IMR-90 (cell line): ENCODE measurements around the gene FARP1. TPM values are rescaled to one million over a fixed set of nuclear protein-coding genes. Genes with fewer than 3 reads are reported as not detected.

Source experiments
- ATAC-seq: fragments of 200-7000 bp; cut with Tn5 transposase; 2 replicates; pipeline ENCODE4 v1.9.1; 2020; ENCODE audit warnings: low read depth, mild to moderate bottlenecking, moderate library complexity
- BruUV-seq: library from RNA; stranded (reverse); fragments of 400-500 nt; replicated peaks from 2 replicates; lab custom pipeline; 2021; lab: Mats Ljungman, UMichigan
- CTCF ChIA-PET: fragments of 300-600 bp; formaldehyde crosslinking; extraction: SDS; loops from one replicate; lab custom pipeline; 2021; ENCODE audit warnings: antibody characterized with exemption; lab: Yijun Ruan, JAX
- POLR2A ChIA-PET: fragments of 300-600 bp; sonication (Branson Sonifier 250); formaldehyde crosslinking; loops from one replicate; lab custom pipeline; 2022; ENCODE audit warnings: antibody characterized with exemption; ENCODE audit not compliant: unreplicated experiment; lab: Charles Lee
- DNase-seq: peaks from one replicate; pipeline ENCODE4 v3.0.0; 2013
- H2AFZ ChIP-seq: replicated peaks from 2 replicates; pipeline ENCODE3; 2013; ENCODE audit warnings: low read length, mild to moderate bottlenecking; ENCODE audit not compliant: poor library complexity
- H2AK5ac ChIP-seq: 2 replicates; pipeline ENCODE4 v1.6.1; 2013; ENCODE audit warnings: low read depth, low read length, inconsistent platforms
- H2AK9ac ChIP-seq: replicated peaks from 2 replicates; pipeline ENCODE3; 2013; ENCODE audit warnings: mild to moderate bottlenecking, low read depth, low read length, moderate library complexity; ENCODE audit not compliant: poor library complexity
- H2BK120ac ChIP-seq: 2 replicates; pipeline ENCODE4 v1.6.1; 2013; ENCODE audit warnings: low read depth, low read length, inconsistent platforms
- H2BK15ac ChIP-seq: 3 replicates; pipeline ENCODE4 v1.6.1; 2013; ENCODE audit warnings: low read depth, low read length, inconsistent platforms
- H2BK20ac ChIP-seq: 2 replicates; pipeline ENCODE4 v1.6.1; 2013; ENCODE audit warnings: low read depth, mild to moderate bottlenecking, inconsistent platforms, low read length, moderate library complexity
- H2BK5ac ChIP-seq: 2 replicates; pipeline ENCODE4 v1.6.1; 2013; ENCODE audit warnings: mild to moderate bottlenecking, low read depth, low read length, inconsistent platforms; ENCODE audit not compliant: poor library complexity, severe bottlenecking
- H3K14ac ChIP-seq: replicated peaks from 2 replicates; pipeline ENCODE4 v1.6.1; 2013; ENCODE audit warnings: low read depth, low read length, inconsistent platforms
- H3K18ac ChIP-seq: 2 replicates; pipeline ENCODE4 v1.6.1; 2013; ENCODE audit warnings: low read depth, low read length, control low read depth
- H3K23ac ChIP-seq: 2 replicates; pipeline ENCODE4 v1.6.1; 2013; ENCODE audit warnings: low read depth, low read length, inconsistent platforms
- H3K27ac ChIP-seq: 2 replicates; pipeline ENCODE4 v1.5.1; 2013; ENCODE audit warnings: mild to moderate bottlenecking, control low read depth, low read length; ENCODE audit not compliant: insufficient read depth
- H3K27me3 ChIP-seq: 2 replicates; pipeline ENCODE4 v1.6.1; 2013; ENCODE audit warnings: low read length; ENCODE audit not compliant: control insufficient read depth, insufficient read depth
- H3K36me3 ChIP-seq: 2 replicates; pipeline ENCODE4 v1.6.1; 2013; ENCODE audit warnings: low read length, mixed read lengths; ENCODE audit not compliant: control insufficient read depth, insufficient read depth
- H3K4ac ChIP-seq: 2 replicates; pipeline ENCODE4 v1.6.1; 2013; ENCODE audit warnings: low read depth, low read length, inconsistent platforms
- H3K4me1 ChIP-seq: 2 replicates; pipeline ENCODE4 v1.6.1; 2013; ENCODE audit warnings: low read length, mixed read lengths; ENCODE audit not compliant: control insufficient read depth, insufficient read depth
- H3K4me2 ChIP-seq: 2 replicates; pipeline ENCODE4 v1.6.1; 2013; ENCODE audit warnings: low read depth, mild to moderate bottlenecking, control low read depth, low read length, moderate library complexity
- H3K4me3 ChIP-seq: 2 replicates; pipeline ENCODE4 v1.5.1; 2013; ENCODE audit warnings: low read depth, mild to moderate bottlenecking, control low read depth, low read length, moderate library complexity; ENCODE audit not compliant: insufficient read depth
- H3K56ac ChIP-seq: 2 replicates; pipeline ENCODE4 v1.6.1; 2013; ENCODE audit warnings: low read length, inconsistent platforms; ENCODE audit not compliant: insufficient read depth; ENCODE audit errors: extremely low read depth
- H3K79me1 ChIP-seq, 2 experiments: 2 replicates each; pipeline ENCODE4 v1.6.1; 2013; ENCODE audit warnings: low read length in 2 of 2, inconsistent platforms in 1 of 2, low read depth in 1 of 2
- H3K9ac ChIP-seq: 2 replicates; pipeline ENCODE4 v1.6.1; 2013; ENCODE audit warnings: low read depth, low read length, control low read depth
- H3K9me1 ChIP-seq: 2 replicates; pipeline ENCODE4 v1.6.1; 2013; ENCODE audit warnings: low read length, inconsistent platforms; ENCODE audit not compliant: insufficient read depth
- H3K9me3 ChIP-seq: 2 replicates; pipeline ENCODE4 v1.6.1; 2013; ENCODE audit warnings: low read length; ENCODE audit not compliant: control insufficient read depth, insufficient read depth
- H4K20me1 ChIP-seq: 2 replicates; pipeline ENCODE4 v1.6.1; 2013; ENCODE audit warnings: low read length, inconsistent platforms; ENCODE audit not compliant: insufficient read depth
- H4K5ac ChIP-seq: 2 replicates; pipeline ENCODE4 v1.6.1; 2013; ENCODE audit warnings: mild to moderate bottlenecking, low read depth, low read length, control low read depth
- H4K8ac ChIP-seq, 2 experiments: 2 replicates each; pipeline ENCODE4 v1.6.1; 2013; ENCODE audit warnings: low read depth in 2 of 2, low read length in 2 of 2, control low read depth in 1 of 2, inconsistent platforms in 1 of 2
- H4K91ac ChIP-seq: 2 replicates; pipeline ENCODE4 v1.6.1; 2013; ENCODE audit warnings: low read depth, low read length, inconsistent platforms; ENCODE audit not compliant: insufficient read depth
- BHLHE40 ChIP-seq: fragments of 150-350 bp; IDR thresholded peaks from 2 replicates; pipeline ENCODE4 v1.6.1; 2016; ENCODE audit warnings: mild to moderate bottlenecking, low read depth, low read length
- CEBPB ChIP-seq: IDR thresholded peaks from 2 replicates; pipeline ENCODE4 v1.6.1; 2012; ENCODE audit warnings: low read depth, low read length, improper control_type of control experiment
- CHD1 ChIP-seq: IDR thresholded peaks from 2 replicates; pipeline ENCODE4 v1.6.1; 2012; ENCODE audit warnings: low read depth, low read length, improper control_type of control experiment
- ELK1 ChIP-seq: fragments of 150-350 bp; IDR thresholded peaks from 2 replicates; pipeline ENCODE4 v1.6.1; 2016; ENCODE audit warnings: low read depth, mild to moderate bottlenecking, low read length, moderate library complexity, borderline replicate concordance
- FOS ChIP-seq: fragments of 150-350 bp; IDR thresholded peaks from 2 replicates; pipeline ENCODE4 v1.6.1; 2016; ENCODE audit warnings: low read depth, low read length
- MAFK ChIP-seq: IDR thresholded peaks from 2 replicates; pipeline ENCODE4 v1.6.1; 2012; ENCODE audit warnings: low read depth, low read length, improper control_type of control experiment
- MAZ ChIP-seq: IDR thresholded peaks from 2 replicates; pipeline ENCODE4 v1.6.1; 2012; ENCODE audit warnings: low read depth, mild to moderate bottlenecking, low read length, improper control_type of control experiment, moderate library complexity, borderline replicate concordance
- MXI1 ChIP-seq: IDR thresholded peaks from 2 replicates; pipeline ENCODE4 v1.6.1; 2012; ENCODE audit warnings: low read depth, mild to moderate bottlenecking, low read length, moderate library complexity, borderline replicate concordance
- NFE2L2 ChIP-seq: fragments of 150-350 bp; IDR thresholded peaks from 2 replicates; pipeline ENCODE4 v1.6.1; 2016; ENCODE audit warnings: low read depth, mild to moderate bottlenecking, low read length
- POLR2A ChIP-seq: IDR thresholded peaks from 2 replicates; pipeline ENCODE4 v1.6.1; 2012; ENCODE audit warnings: mild to moderate bottlenecking, low read depth, low read length
- RAD21 ChIP-seq: IDR thresholded peaks from 2 replicates; pipeline ENCODE4 v1.6.1; 2012; ENCODE audit warnings: low read length, improper control_type of control experiment
- RCOR1 ChIP-seq: IDR thresholded peaks from 2 replicates; pipeline ENCODE4 v1.6.1; 2012; ENCODE audit warnings: mild to moderate bottlenecking, low read length, improper control_type of control experiment; ENCODE audit not compliant: insufficient replicate concordance
- RFX5 ChIP-seq: IDR thresholded peaks from 2 replicates; pipeline ENCODE4 v1.8.0; 2012; ENCODE audit warnings: low read depth, mild to moderate bottlenecking, low read length, moderate library complexity
- SMC3 ChIP-seq: fragments of 150-350 bp; IDR thresholded peaks from 2 replicates; pipeline ENCODE4 v1.6.1; 2016; ENCODE audit warnings: low read depth, mild to moderate bottlenecking, antibody characterized with exemption, low read length, moderate library complexity
- USF2 ChIP-seq: fragments of 150-350 bp; IDR thresholded peaks from 2 replicates; pipeline ENCODE4 v1.6.1; 2017; ENCODE audit warnings: mild to moderate bottlenecking, antibody characterized with exemption, low read length, low read depth
- WGBS, 2 experiments: methylation state at CpG; one replicate each; pipeline versions ENCODE4 v1.1.5 to v1.1.7; 2013; ENCODE audit warnings: missing lambda C conversion rate in 2 of 2; ENCODE audit not compliant: insufficient read length in 1 of 2; ENCODE audit errors: extremely low coverage in 2 of 2; 5-methylcytosine and 5-hydroxymethylcytosine counted together
- dilution Hi-C: fragments of 300-500 bp; cut with HindIII; formaldehyde crosslinking; loops from one replicate; pipeline ENCODE4 v1.14.3; 2018; ENCODE audit warnings: low sequenced_read_pairs; ENCODE audit not compliant: unreplicated experiment
- in situ Hi-C: fragments of 300-500 bp; cut with MboI; formaldehyde crosslinking; loops from 3 replicates; pipeline ENCODE4 v1.14.3; 2019; ENCODE audit warnings: low sequenced_read_pairs, inconsistent platforms, mixed read lengths
- intact Hi-C: fragments of 100-400 bp; cut with micrococcal nuclease; formaldehyde crosslinking; loops from 2 replicates; pipeline ENCODE4 v1.10.0; 2022
- polyA plus RNA-seq, 3 experiments: library from polyadenylated mRNA; depleted of rRNA; stranded (reverse); fragments of >200 nt; gene quantifications; 2 replicates each; pipeline ENCODE4 v1.2.3, GENCODE V29; 2012; ENCODE audit warnings: low replicate concordance in 1 of 3
- total RNA-seq: library from RNA; depleted of rRNA; stranded (reverse); fragments of >200 nt; gene quantifications from 2 replicates; pipeline ENCODE4 v1.2.3, GENCODE V29; 2012
- TF ChIP-seq, protein P1 (sequence below): conservative IDR thresholded peaks from 2 replicates; pipeline ENCODE4 v1.5.1; 2012; ENCODE audit warnings: mild to moderate bottlenecking, low read depth, low read length, improper control_type of control experiment

FARP1 gene
- total and polyA plus RNA-seq, 2 of the 4 experiments (the other 2 are of a cell fraction), result 39.6 to 57.0 TPM

- dilution Hi-C loops (no loop called here), intact Hi-C loops (no loop called here), in situ Hi-C loops (no loop called here)
- no peak overlapping the region for H2BK120ac ChIP-seq
- no peak overlapping the region for H3K4me2 ChIP-seq
- H3K56ac ChIP-seq, result no peak overlapping the region
- no CpG with 5 or more reads among the region's 3 CpGs for WGBS, 2 experiments
- ATAC-seq (no peak), DNase-seq (no peak)
- CTCF ChIA-PET, result no interaction called here
- no peaks in the 10 kb centered on the region for H3K9me3 ChIP-seq
- peaks cover 12% of the 10 kb centered on the region for H3K36me3 ChIP-seq
- H2AFZ ChIP-seq, result no peak overlapping the region
- peaks cover 29% of the 10 kb centered on the region for H3K9me1 ChIP-seq
- H3K14ac ChIP-seq, result peak overlapping the region; percentile 71; the same call in 1 of the 2 replicates
- peaks cover 43 to 84% of the 10 kb centered on the region in 2 experiments for H3K79me1 ChIP-seq
- no peak overlapping the region for H4K5ac ChIP-seq
- POLR2A ChIA-PET, result interaction anchor here (0.6 kb wide), 1 partner anchor 86 kb away, joined by 3 read pairs; no protein-coding TSS in a partner anchor
- no peaks in the 10 kb centered on the region for H3K27me3 ChIP-seq
- no peak overlapping the region for H3K9ac ChIP-seq
- H4K8ac ChIP-seq, result no peak overlapping the region
- H2BK5ac ChIP-seq, result peak overlapping the region; percentile 56
- no peak overlapping the region for H2BK15ac ChIP-seq
- no peak overlapping the region for H3K4ac ChIP-seq
- no peak overlapping the region for H4K91ac ChIP-seq
- peaks cover 11% of the 10 kb centered on the region for H3K4me1 ChIP-seq
- no peak overlapping the region for H2AK5ac ChIP-seq
- no peak overlapping the region for H2AK9ac ChIP-seq
- H3K4me3 ChIP-seq, result no peak overlapping the region
- H4K20me1 ChIP-seq, result peaks cover 13% of the 10 kb centered on the region; the same call in 1 of the 2 replicates
- H3K27ac ChIP-seq, result no peak overlapping the region
- TF ChIP-seq RCOR1 (no peak), NFE2L2 (no peak), MXI1 (no peak), CEBPB (no peak), MAFK (no peak), CHD1 (no peak), USF2 (no peak), MAZ (no peak), ELK1 (no peak), BHLHE40 (no peak), FOS (no peak), SMC3 (no peak), RAD21 (no peak), RFX5 (no peak), POLR2A (no peak)
- TF ChIP-seq, protein P1, sequence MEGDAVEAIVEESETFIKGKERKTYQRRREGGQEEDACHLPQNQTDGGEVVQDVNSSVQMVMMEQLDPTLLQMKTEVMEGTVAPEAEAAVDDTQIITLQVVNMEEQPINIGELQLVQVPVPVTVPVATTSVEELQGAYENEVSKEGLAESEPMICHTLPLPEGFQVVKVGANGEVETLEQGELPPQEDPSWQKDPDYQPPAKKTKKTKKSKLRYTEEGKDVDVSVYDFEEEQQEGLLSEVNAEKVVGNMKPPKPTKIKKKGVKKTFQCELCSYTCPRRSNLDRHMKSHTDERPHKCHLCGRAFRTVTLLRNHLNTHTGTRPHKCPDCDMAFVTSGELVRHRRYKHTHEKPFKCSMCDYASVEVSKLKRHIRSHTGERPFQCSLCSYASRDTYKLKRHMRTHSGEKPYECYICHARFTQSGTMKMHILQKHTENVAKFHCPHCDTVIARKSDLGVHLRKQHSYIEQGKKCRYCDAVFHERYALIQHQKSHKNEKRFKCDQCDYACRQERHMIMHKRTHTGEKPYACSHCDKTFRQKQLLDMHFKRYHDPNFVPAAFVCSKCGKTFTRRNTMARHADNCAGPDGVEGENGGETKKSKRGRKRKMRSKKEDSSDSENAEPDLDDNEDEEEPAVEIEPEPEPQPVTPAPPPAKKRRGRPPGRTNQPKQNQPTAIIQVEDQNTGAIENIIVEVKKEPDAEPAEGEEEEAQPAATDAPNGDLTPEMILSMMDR, result no peak
- no peak overlapping the region for H2BK20ac ChIP-seq
- no peak overlapping the region for H3K23ac ChIP-seq
- BruUV-seq, result no TSS peak
- no peak overlapping the region for H3K18ac ChIP-seq
Observed at GRCh38 chr13:98365302-98365701, 222.4 kb downstream of the FARP1 start.
